OCI-LY7 (cell line): Measurements from ENCODE around the gene C11orf16.

Experiments
- EZH2phosphoT487 ChIP-seq: fragments of 200-600 bp; sonication (generic); IDR thresholded peaks from 2 replicates; pipeline ENCODE4 v1.6.1; 2018; ENCODE audit warnings: low read depth, borderline replicate concordance, mild to moderate bottlenecking, mixed run types, antibody characterized with exemption, low read length, moderate library complexity, mixed read lengths
- TF ChIP-seq, protein P1 (sequence below): fragments of 200-600 bp; sonication (generic); conservative IDR thresholded peaks from 2 replicates; pipeline ENCODE4 v1.5.1; 2014; ENCODE audit warnings: mild to moderate bottlenecking, antibody characterized with exemption, low read length, moderate library complexity, mixed read lengths

DNA sequence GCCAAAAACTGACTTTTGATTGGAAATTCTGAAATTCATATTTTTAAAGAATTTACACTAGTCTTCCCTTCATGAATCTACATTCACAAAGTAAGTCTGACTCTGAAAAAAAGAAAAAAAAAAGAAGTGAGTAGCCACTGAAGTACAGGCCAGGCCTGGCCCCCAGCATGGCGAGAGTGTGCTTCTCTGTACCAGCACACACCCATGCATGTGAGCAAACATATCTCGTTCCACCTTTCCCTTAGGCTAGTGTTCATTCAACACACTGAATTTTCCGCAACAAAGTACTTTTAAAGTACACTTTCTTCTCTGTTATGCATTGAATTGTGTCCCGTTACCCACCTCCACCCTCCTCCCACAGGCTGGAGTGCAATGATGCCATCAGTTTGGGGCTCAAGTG, 4.5 kb downstream of the C11orf16 start:
- TF ChIP-seq, protein P1, sequence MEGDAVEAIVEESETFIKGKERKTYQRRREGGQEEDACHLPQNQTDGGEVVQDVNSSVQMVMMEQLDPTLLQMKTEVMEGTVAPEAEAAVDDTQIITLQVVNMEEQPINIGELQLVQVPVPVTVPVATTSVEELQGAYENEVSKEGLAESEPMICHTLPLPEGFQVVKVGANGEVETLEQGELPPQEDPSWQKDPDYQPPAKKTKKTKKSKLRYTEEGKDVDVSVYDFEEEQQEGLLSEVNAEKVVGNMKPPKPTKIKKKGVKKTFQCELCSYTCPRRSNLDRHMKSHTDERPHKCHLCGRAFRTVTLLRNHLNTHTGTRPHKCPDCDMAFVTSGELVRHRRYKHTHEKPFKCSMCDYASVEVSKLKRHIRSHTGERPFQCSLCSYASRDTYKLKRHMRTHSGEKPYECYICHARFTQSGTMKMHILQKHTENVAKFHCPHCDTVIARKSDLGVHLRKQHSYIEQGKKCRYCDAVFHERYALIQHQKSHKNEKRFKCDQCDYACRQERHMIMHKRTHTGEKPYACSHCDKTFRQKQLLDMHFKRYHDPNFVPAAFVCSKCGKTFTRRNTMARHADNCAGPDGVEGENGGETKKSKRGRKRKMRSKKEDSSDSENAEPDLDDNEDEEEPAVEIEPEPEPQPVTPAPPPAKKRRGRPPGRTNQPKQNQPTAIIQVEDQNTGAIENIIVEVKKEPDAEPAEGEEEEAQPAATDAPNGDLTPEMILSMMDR: no peak
- no peak for TF ChIP-seq EZH2phosphoT487
